GM12878 (cell line): Measurements from ENCODE around the gene CUTA. TPM values are rescaled to one million over a fixed set of nuclear protein-coding genes. Genes with fewer than 3 reads are reported as not detected.

Experiments
- ATF7 ChIP-seq: fragments of 450-650 bp; IDR thresholded peaks from 2 replicates; pipeline ENCODE4 v1.6.1; 2016; ENCODE audit warnings: low read depth, mild to moderate bottlenecking
- BACH1 ChIP-seq: fragments of 450-650 bp; IDR thresholded peaks from 2 replicates; pipeline ENCODE4 v1.6.1; 2017; ENCODE audit warnings: mild to moderate bottlenecking, borderline replicate concordance
- BHLHE40 ChIP-seq, 2 experiments: fragments of 450-650 bp in 1 of 2; IDR thresholded peaks; 2 replicates each; pipeline ENCODE4 v1.6.1; 2011 to 2017; ENCODE audit warnings: low read depth in 2 of 2, borderline replicate concordance in 1 of 2, improper control_type of control experiment in 1 of 2, low read length in 1 of 2, mild to moderate bottlenecking in 1 of 2
- HDGF ChIP-seq: fragments of 450-650 bp; IDR thresholded peaks from 2 replicates; pipeline ENCODE4 v1.6.1; 2016; ENCODE audit warnings: antibody characterized with exemption
- KLF5 ChIP-seq: fragments of 450-650 bp; IDR thresholded peaks from 2 replicates; pipeline ENCODE4 v1.6.1; 2014; ENCODE audit warnings: mild to moderate bottlenecking; ENCODE audit not compliant: partially characterized antibody
- NBN ChIP-seq: fragments of 450-650 bp; IDR thresholded peaks from 2 replicates; pipeline ENCODE4 v1.6.1; 2016
- POLR2A ChIP-seq: IDR thresholded peaks from 2 replicates; pipeline ENCODE4 v1.6.1; 2011; ENCODE audit warnings: low read depth, mild to moderate bottlenecking, low read length
- POLR2AphosphoS2 ChIP-seq: IDR thresholded peaks from 2 replicates; pipeline ENCODE4 v1.6.1; 2011; ENCODE audit warnings: low read depth, mild to moderate bottlenecking, low read length, improper control_type of control experiment, moderate library complexity
- RAD21 ChIP-seq: IDR thresholded peaks from 2 replicates; pipeline ENCODE4 v1.6.1; 2011; ENCODE audit warnings: mild to moderate bottlenecking, low read depth, low read length, moderate library complexity; ENCODE audit not compliant: insufficient read depth
- STAT3 ChIP-seq: IDR thresholded peaks from 2 replicates; pipeline ENCODE4 v1.6.1; 2011; ENCODE audit warnings: low read depth, low read length, improper control_type of control experiment
- ZBED1 ChIP-seq: IDR thresholded peaks from 2 replicates; pipeline ENCODE4 v1.6.1; 2016; ENCODE audit warnings: borderline replicate concordance
- ZBTB40 ChIP-seq: fragments of 450-650 bp; IDR thresholded peaks from 2 replicates; pipeline ENCODE4 v1.6.1; 2016; ENCODE audit warnings: mild to moderate bottlenecking, moderate library complexity, borderline replicate concordance
- ZNF592 ChIP-seq: fragments of 450-650 bp; IDR thresholded peaks from 2 replicates; pipeline ENCODE4 v1.6.1; 2017; ENCODE audit warnings: mild to moderate bottlenecking, moderate library complexity
- polyA plus RNA-seq, 11 experiments: library from polyadenylated mRNA; depleted of rRNA in 4 of 11; unstranded in 6 of 11; stranded (reverse) in 5 of 11; fragments of >200 nt; fragmentation: Nextera tagmentation in 4 of 11; fragmentation: Illumina TruSeq in 1 of 11; extraction: Ambion mirVana in 4 of 11; extraction: Trizol in 1 of 11; gene quantifications; 1 replicate in 1 of 11; 2 replicates in 10 of 11; pipeline versions ENCODE4 v1.2.1 to v1.2.3, GENCODE V29; 2011 to 2016; ENCODE audit warnings: inconsistent platforms in 2 of 11, missing spikeins in 2 of 11, low read depth in 1 of 11
- total RNA-seq, 4 experiments: library from RNA; depleted of rRNA in 3 of 4; stranded (reverse); fragments of >200 nt in 3 of 4; fragmentation: Illumina TruSeq in 1 of 4; extraction: Trizol in 1 of 4; gene quantifications; 2 replicates each; pipeline versions ENCODE4 v1.2.1 to v1.2.3, GENCODE V29; 2013 to 2021
- TF ChIP-seq, protein P1 (sequence below): fragments of 450-650 bp; IDR thresholded peaks from 2 replicates; pipeline ENCODE4 v1.6.1; 2017; ENCODE audit warnings: antibody characterized with exemption, mild to moderate bottlenecking, moderate library complexity

The CUTA gene
- total and polyA plus RNA-seq, 10 of the 15 experiments (the other 5 are each of a cell fraction or from before 2014, with no cell fraction given), result 102 to 293 (median 189) TPM

- 0 out of 2 replicates have a peak, but pooled peaks have one; percentile 25 for TF ChIP-seq BACH1
- TF ChIP-seq STAT3, result no peak
- no peak for TF ChIP-seq POLR2AphosphoS2
- TF ChIP-seq KLF5, result no peak
- TF ChIP-seq HDGF, result no peak
- TF ChIP-seq ZBTB40, result no peak
- TF ChIP-seq NBN, result no peak
- TF ChIP-seq ATF7, result peak; percentile 92
- TF ChIP-seq POLR2A, result peak; percentile 13; the same call in 1 of the 2 replicates
- TF ChIP-seq, protein P1, sequence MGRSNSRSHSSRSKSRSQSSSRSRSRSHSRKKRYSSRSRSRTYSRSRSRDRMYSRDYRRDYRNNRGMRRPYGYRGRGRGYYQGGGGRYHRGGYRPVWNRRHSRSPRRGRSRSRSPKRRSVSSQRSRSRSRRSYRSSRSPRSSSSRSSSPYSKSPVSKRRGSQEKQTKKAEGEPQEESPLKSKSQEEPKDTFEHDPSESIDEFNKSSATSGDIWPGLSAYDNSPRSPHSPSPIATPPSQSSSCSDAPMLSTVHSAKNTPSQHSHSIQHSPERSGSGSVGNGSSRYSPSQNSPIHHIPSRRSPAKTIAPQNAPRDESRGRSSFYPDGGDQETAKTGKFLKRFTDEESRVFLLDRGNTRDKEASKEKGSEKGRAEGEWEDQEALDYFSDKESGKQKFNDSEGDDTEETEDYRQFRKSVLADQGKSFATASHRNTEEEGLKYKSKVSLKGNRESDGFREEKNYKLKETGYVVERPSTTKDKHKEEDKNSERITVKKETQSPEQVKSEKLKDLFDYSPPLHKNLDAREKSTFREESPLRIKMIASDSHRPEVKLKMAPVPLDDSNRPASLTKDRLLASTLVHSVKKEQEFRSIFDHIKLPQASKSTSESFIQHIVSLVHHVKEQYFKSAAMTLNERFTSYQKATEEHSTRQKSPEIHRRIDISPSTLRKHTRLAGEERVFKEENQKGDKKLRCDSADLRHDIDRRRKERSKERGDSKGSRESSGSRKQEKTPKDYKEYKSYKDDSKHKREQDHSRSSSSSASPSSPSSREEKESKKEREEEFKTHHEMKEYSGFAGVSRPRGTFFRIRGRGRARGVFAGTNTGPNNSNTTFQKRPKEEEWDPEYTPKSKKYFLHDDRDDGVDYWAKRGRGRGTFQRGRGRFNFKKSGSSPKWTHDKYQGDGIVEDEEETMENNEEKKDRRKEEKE, result no peak
- TF ChIP-seq BHLHE40 (IDR thresholded peaks at IDR 0.05; ENCODE audit: borderline replicate concordance in 1 of 2, low read depth in 2 of 2, low read length in 1 of 2), result no peak
- no peak for TF ChIP-seq ZBED1
- no peak for TF ChIP-seq RAD21
- TF ChIP-seq ZNF592, result no peak
These were observed 884 bp upstream of the CUTA start (continued) for GRCh38 chr6:33418690-33419291.
